Thoracic aorta (tissue), 2 donors: ENCODE measurements around the gene PNKD. TPM values are rescaled to one million over a fixed set of nuclear protein-coding genes. Genes with fewer than 3 reads are reported as not detected.
A peak's percentile ranks its signal among the peaks of the same experiment; 100 is the strongest.

Experiments
- ATAC-seq: fragments of 150-250 bp; one replicate; pipeline ENCODE4 v1.8.0; 2017; ENCODE audit warnings: low read depth; ENCODE audit not compliant: insufficient number of reproducible peaks, low FRiP score
- DNase-seq: peaks from one replicate; pipeline ENCODE4 v3.0.0-alpha.2; 2020; ENCODE audit warnings: low spot score
- H3K27ac ChIP-seq, 2 donors: fragments of 200-600 bp; sonication (generic); 1 replicate in 1 of 2; 2 replicates in 1 of 2; pipeline ENCODE4 v1.5.1; 2016; ENCODE audit warnings: mild to moderate bottlenecking in 2 of 2, moderate library complexity in 2 of 2
- H3K27me3 ChIP-seq: fragments of 200-600 bp; sonication (generic); replicated peaks from 2 replicates; pipeline ENCODE4 v1.6.0; 2016; ENCODE audit warnings: mild to moderate bottlenecking; ENCODE audit not compliant: insufficient read depth
- H3K36me3 ChIP-seq: fragments of 200-600 bp; sonication (generic); one replicate; pipeline ENCODE4 v1.5.1; 2016
- H3K4me1 ChIP-seq, 2 donors: fragments of 200-600 bp; sonication (generic); 1 replicate in 1 of 2; 2 replicates in 1 of 2; pipeline versions ENCODE4 v1.5.1 to v1.6.0; 2016; ENCODE audit warnings: low read depth in 2 of 2, mild to moderate bottlenecking in 1 of 2; ENCODE audit not compliant: control insufficient read depth in 1 of 2
- H3K4me3 ChIP-seq: fragments of 200-600 bp; sonication (generic); 2 replicates; pipeline ENCODE4 v1.5.1; 2016; ENCODE audit warnings: mild to moderate bottlenecking
- H3K9me3 ChIP-seq: fragments of 200-600 bp; sonication (generic); 2 replicates; pipeline ENCODE4 v1.5.1; 2016
- total RNA-seq, 2 donors: library from RNA; depleted of rRNA; stranded (reverse); fragments of >200 nt; gene quantifications; one replicate each; pipeline versions ENCODE4 v1.1.0 to v1.2.3, GENCODE V29; 2016
- TF ChIP-seq, protein P1 (sequence below): fragments of 200-600 bp; sonication (generic); IDR thresholded peaks from one replicate; pipeline ENCODE4 v1.5.1; 2019; ENCODE audit warnings: antibody characterized with exemption

Gene PNKD
- total RNA-seq, 2 donors from 2014 or later, result 19.4 to 38.4 TPM

DNA sequence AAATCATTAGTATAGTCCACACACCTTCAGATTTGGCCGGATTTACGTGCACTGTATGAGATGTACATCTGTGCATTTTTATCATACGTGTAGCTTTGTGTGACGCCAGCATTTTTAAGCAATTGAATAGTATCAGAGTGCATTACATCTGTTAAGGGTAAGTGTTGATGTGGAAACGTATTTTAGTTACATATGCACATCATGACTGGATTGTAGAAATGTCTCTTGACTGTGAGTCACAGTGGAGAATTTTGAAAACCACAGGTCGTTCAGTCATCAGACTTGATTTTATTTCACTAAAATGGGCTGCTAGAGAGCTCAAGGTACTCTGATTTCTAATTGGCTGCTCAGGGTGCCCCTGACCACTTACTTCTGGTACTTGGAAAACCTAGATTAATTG, 14.9 kb upstream of the PNKD start:
- ATAC-seq, result no peak
- TF ChIP-seq, protein P1, sequence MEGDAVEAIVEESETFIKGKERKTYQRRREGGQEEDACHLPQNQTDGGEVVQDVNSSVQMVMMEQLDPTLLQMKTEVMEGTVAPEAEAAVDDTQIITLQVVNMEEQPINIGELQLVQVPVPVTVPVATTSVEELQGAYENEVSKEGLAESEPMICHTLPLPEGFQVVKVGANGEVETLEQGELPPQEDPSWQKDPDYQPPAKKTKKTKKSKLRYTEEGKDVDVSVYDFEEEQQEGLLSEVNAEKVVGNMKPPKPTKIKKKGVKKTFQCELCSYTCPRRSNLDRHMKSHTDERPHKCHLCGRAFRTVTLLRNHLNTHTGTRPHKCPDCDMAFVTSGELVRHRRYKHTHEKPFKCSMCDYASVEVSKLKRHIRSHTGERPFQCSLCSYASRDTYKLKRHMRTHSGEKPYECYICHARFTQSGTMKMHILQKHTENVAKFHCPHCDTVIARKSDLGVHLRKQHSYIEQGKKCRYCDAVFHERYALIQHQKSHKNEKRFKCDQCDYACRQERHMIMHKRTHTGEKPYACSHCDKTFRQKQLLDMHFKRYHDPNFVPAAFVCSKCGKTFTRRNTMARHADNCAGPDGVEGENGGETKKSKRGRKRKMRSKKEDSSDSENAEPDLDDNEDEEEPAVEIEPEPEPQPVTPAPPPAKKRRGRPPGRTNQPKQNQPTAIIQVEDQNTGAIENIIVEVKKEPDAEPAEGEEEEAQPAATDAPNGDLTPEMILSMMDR, result no peak
- Histone ChIP-seq H3K9me3 (no peaks in the 10 kb centered on the region), H3K4me3 (no peak overlapping the region), H3K27me3 (no peaks in the 10 kb centered on the region), H3K4me1 (peaks cover 11 to 22% of the 10 kb centered on the region in 2 donors), H3K27ac (no peak overlapping the region), H3K36me3 (peaks cover 47% of the 10 kb centered on the region)
- no peak for DNase-seq

DNA sequence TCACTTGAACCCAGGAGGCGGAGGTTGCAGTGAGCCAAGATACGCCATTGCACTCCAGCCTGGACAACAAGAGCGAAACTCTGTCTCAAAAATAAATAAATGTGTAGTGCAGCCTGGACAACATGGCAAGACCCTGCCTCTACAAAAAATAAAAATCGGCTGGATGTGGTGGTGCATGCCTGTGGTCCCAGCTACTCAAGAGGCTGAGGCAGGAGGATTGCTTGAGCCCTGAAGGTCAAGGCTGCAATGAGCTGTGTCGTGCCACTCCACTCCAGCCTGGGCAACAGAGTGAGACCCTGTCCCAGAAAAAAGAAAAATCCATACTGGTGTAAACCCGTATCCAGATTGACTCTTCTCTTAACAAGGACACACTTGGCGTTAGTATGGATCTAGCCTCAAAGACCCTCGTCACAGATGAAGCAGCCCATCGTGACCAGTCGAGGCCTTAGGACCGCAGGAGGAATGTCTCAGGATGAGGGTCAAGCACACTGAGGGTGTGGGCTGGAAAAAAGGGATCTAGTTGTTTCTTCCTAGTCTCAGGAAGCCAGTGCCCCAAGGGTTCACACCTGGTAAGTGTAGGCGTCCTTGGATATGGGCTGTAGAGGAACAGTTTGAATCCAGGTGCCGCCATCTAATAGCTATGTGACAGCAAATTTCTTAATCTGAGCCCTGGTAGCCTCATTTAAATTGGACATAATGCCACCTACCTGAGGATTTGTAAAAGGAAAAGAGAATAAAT, 13.5 kb upstream of the PNKD start:
- Histone ChIP-seq H3K9me3 (no peaks in the 10 kb centered on the region), H3K4me1 (peaks cover 15 to 35% of the 10 kb centered on the region in 2 donors), H3K4me3 (no peak overlapping the region), H3K36me3 (peaks cover 34% of the 10 kb centered on the region), H3K27ac (peak overlapping the region in 1 of 2 donors; percentile 37), H3K27me3 (no peaks in the 10 kb centered on the region)
- DNase-seq (no peak), ATAC-seq (no peak)
- TF ChIP-seq, protein P1, result no peak

DNA sequence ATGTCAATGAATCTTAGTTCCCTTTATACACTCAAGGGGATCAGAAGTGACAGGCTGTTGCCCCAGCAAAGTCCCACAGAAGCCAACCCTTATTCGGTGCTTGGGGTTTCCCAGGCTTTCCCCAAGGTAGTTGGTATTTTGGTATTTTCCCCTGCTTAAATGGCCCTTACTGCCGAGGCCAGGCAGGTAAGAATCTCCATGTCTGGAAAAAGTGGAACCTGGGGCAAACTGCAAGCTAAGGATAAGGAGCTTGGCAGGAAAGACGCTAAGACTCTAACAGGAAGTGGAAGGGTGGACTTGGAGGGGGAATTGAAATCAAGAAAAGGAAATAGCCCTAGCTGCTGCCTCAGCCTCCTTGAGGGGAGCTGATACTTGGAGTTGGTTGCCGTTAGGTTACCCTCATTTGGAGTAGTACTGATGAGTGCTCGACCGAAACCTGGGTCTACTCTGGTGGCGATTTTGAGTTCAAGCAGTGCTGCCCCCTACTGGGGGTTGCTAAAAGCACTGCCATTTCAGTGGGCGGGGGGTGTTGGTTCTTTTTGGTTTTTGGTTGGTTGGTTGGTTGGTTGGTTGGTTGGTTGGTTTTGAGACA, 12.8 kb upstream of the PNKD start:
- peaks cover 15 to 42% of the 10 kb centered on the region in 2 donors for H3K4me1 ChIP-seq
- no peak for ATAC-seq
- no peak for DNase-seq
- no peaks in the 10 kb centered on the region for H3K27me3 ChIP-seq
- H3K36me3 ChIP-seq, result peaks cover 27% of the 10 kb centered on the region
- peak overlapping the region in 1 of 2 donors; percentile 37 for H3K27ac ChIP-seq
- no peak overlapping the region for H3K4me3 ChIP-seq
- TF ChIP-seq, protein P1, result peak; percentile 44
- H3K9me3 ChIP-seq, result no peaks in the 10 kb centered on the region

- H3K9me3 ChIP-seq, result no peaks in the 10 kb centered on the region
- peaks cover 20% of the 10 kb centered on the region for H3K36me3 ChIP-seq
- no peaks in the 10 kb centered on the region for H3K27me3 ChIP-seq
- TF ChIP-seq, protein P1, result no peak
- DNase-seq (no peak), ATAC-seq (peak; percentile 39)
- H3K4me3 ChIP-seq, result no peak overlapping the region
- H3K4me1 ChIP-seq, result peaks cover 15 to 57% of the 10 kb centered on the region in 2 donors
- H3K27ac ChIP-seq, result peak overlapping the region; percentile 67 to 88
These were observed 11.0 kb upstream of the PNKD start for GRCh38 chr2:218259099-218259961.

DNA sequence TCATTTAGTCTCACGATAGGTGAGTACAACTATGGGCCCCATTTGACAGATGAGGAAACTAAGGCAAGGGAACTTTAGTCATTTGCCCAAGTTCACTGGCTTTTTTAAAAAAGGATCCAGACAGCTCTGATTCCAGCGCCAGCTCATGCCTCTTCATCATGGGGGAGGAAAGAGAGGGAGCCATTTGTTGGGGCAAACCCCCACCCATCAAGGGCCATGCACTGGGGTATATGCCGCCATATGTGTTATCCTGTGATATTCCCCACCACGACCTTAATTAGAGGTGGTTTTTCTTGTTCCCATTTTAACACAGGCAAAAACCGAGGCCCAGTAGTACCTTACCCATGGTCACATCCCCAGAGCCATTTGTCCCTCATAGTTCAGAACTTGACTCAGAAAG, 10.2 kb upstream of the PNKD start:
- H3K9me3 ChIP-seq, result no peaks in the 10 kb centered on the region
- no peaks in the 10 kb centered on the region for H3K27me3 ChIP-seq
- ATAC-seq (no peak), DNase-seq (no peak)
- H3K4me3 ChIP-seq, result no peak overlapping the region
- peak overlapping the region; percentile 67 to 88 for H3K27ac ChIP-seq
- H3K4me1 ChIP-seq, result peaks cover 15 to 57% of the 10 kb centered on the region in 2 donors
- peaks cover 20% of the 10 kb centered on the region for H3K36me3 ChIP-seq
- TF ChIP-seq, protein P1, result no peak
